Gastroesophageal sphincter (tissue), 4 donors: ENCODE results near the gene ONECUT2. TPM values are rescaled to one million over a fixed set of nuclear protein-coding genes. Genes with fewer than 3 reads are reported as not detected.

Experiments used
- ATAC-seq: fragments of 150-250 bp; one replicate; pipeline ENCODE4 v1.9.1; 2016; ENCODE audit warnings: mild to moderate bottlenecking, moderate library complexity
- H3K27ac ChIP-seq, 4 donors: fragments of 200-600 bp; sonication (generic) in 3 of 4; 1 replicate in 3 of 4; 2 replicates in 1 of 4; pipeline ENCODE4 v1.5.1; 2016 to 2019
- H3K27me3 ChIP-seq: fragments of 200-600 bp; sonication (generic); one replicate; pipeline ENCODE4 v1.5.1; 2019
- H3K36me3 ChIP-seq, 2 donors: fragments of 200-600 bp; sonication (generic); one replicate each; pipeline ENCODE4 v1.5.1; 2019; ENCODE audit warnings: control low read depth in 1 of 2
- H3K4me1 ChIP-seq, 3 donors: fragments of 200-600 bp; sonication (generic); 1 replicate in 2 of 3; 2 replicates in 1 of 3; pipeline ENCODE4 v1.5.1; 2016 to 2019; ENCODE audit warnings: control low read depth in 2 of 3
- H3K4me3 ChIP-seq, 2 donors: fragments of 200-600 bp; sonication (generic); one replicate each; pipeline ENCODE4 v1.5.1; 2019; ENCODE audit warnings: mild to moderate bottlenecking in 1 of 2, moderate library complexity in 1 of 2
- H3K9me3 ChIP-seq, 3 donors: fragments of 200-600 bp; sonication (generic); one replicate each; pipeline ENCODE4 v1.5.1; 2017 to 2019; ENCODE audit warnings: control low read depth in 2 of 3
- CTCF ChIP-seq, 4 experiments: fragments of 200-600 bp in 2 of 4; fragments of 450-650 bp in 2 of 4; sonication (generic) in 1 of 4; IDR thresholded peaks; one replicate each; pipeline ENCODE4 v1.5.1; 2017 to 2019; ENCODE audit warnings: antibody characterized with exemption in 4 of 4, mild to moderate bottlenecking in 2 of 4, moderate library complexity in 2 of 4
- EP300 ChIP-seq: sonication (generic); formaldehyde crosslinking; IDR thresholded peaks from one replicate; pipeline ENCODE4 v1.6.1; 2017; ENCODE audit warnings: antibody characterized with exemption, mild to moderate bottlenecking
- POLR2A ChIP-seq, 2 donors: fragments of 450-650 bp; IDR thresholded peaks; one replicate each; pipeline ENCODE4 v1.6.1; 2017; ENCODE audit warnings: antibody characterized with exemption in 2 of 2, mild to moderate bottlenecking in 2 of 2, moderate library complexity in 1 of 2
- POLR2AphosphoS5 ChIP-seq: sonication (generic); formaldehyde crosslinking; IDR thresholded peaks from one replicate; pipeline ENCODE4 v1.6.1; 2017; ENCODE audit warnings: antibody characterized with exemption
- WGBS, 2 donors: methylation state at CpG; one replicate each; pipeline ENCODE4 v1.1.5; 2018; ENCODE audit warnings: low coverage in 1 of 2; 5-methylcytosine and 5-hydroxymethylcytosine counted together
- total RNA-seq, 4 donors: library from RNA; depleted of rRNA; stranded (reverse); fragments of >200 nt; gene quantifications; one replicate each; pipeline ENCODE4 v1.1.0, GENCODE V29; 2016

The ONECUT2 gene
- total RNA-seq, 4 donors from 2014 or later: under 0.01 to 0.23 (median 0.06) TPM

DNA sequence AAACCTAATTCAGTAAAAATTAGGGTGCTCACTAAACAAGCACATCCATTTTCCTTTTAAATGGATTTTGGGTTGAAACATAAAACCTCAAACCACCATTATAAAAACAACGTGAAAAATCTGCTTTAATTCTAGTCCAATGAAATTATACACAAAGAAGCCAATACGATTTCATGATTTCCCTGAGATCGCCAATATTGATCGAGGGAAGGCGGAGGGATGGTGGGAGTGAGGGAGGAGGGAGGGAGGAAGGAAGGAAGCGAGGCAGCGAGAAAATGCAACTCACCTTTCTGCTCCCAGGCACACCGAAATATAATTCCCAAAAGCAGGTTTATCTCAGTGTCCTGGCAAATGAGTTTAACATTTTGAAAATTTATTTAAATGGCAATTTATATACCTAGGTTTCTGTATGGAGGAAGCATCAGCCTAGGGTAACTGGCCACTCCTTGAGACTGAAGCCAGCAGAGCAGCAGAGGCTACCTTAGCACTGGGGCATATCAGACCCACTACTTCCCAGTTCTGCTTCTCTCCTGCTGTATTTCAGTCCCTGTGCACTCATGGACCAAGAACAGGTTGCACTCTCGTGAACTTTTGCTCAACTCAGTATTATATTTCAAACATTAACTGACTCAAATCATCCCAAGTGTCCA lies 2.3 kb upstream of the ONECUT2 start:
- Histone ChIP-seq H3K27me3 (peaks cover 100% of the 10 kb centered on the region), H3K9me3 (peaks cover 0 to 11% (median 0%) of the 10 kb centered on the region in 3 donors), H3K4me3 (no peak overlapping the region), H3K27ac (no peak overlapping the region), H3K36me3 (no peaks in the 10 kb centered on the region), H3K4me1 (peaks cover 1 to 70% (median 29%) of the 10 kb centered on the region in 3 donors)
- TF ChIP-seq EP300 (no peak), POLR2A (IDR thresholded peaks at IDR 0.05) (no peak)
- WGBS, 2 donors: 1 to 4% methylated on average over 8 to 9 of the region's 9 CpGs
- ATAC-seq: no peak

GRCh38 chr18:57433482-57433881 lies 1.7 kb upstream of the ONECUT2 start:
- H3K27me3 ChIP-seq: peaks cover 100% of the 10 kb centered on the region
- no peak overlapping the region for H3K27ac ChIP-seq
- H3K4me3 ChIP-seq: no peak overlapping the region
- H3K4me1 ChIP-seq: peaks cover 2 to 70% (median 34%) of the 10 kb centered on the region in 3 donors
- TF ChIP-seq CTCF (IDR thresholded peaks at IDR 0.05) (no peak), POLR2AphosphoS5 (no peak), POLR2A (IDR thresholded peaks at IDR 0.05) (no peak), EP300 (no peak)
- no peak for ATAC-seq
- 7 to 8% methylated on average over 5 to 6 of the region's 6 CpGs for WGBS, 2 donors
- H3K9me3 ChIP-seq: peaks cover 0 to 5% (median 0%) of the 10 kb centered on the region in 3 donors
- no peaks in the 10 kb centered on the region for H3K36me3 ChIP-seq

GRCh38 chr18:57433934-57434535 lies 1.1 kb upstream of the ONECUT2 start:
- Histone ChIP-seq H3K27me3 (peaks cover 100% of the 10 kb centered on the region), H3K9me3 (no peaks in the 10 kb centered on the region), H3K36me3 (no peaks in the 10 kb centered on the region), H3K4me3 (peak overlapping the region in 1 of 2 donors; percentile 55), H3K27ac (no peak overlapping the region), H3K4me1 (peaks cover 2 to 70% (median 39%) of the 10 kb centered on the region in 3 donors)
- 2 to 6% methylated on average over 8 to 17 of the region's 25 CpGs for WGBS, 2 donors
- TF ChIP-seq EP300: no peak
- TF ChIP-seq POLR2A (IDR thresholded peaks at IDR 0.05): no peak
- no peak for TF ChIP-seq CTCF (IDR thresholded peaks at IDR 0.05)
- TF ChIP-seq POLR2AphosphoS5: no peak
- no peak for ATAC-seq

DNA sequence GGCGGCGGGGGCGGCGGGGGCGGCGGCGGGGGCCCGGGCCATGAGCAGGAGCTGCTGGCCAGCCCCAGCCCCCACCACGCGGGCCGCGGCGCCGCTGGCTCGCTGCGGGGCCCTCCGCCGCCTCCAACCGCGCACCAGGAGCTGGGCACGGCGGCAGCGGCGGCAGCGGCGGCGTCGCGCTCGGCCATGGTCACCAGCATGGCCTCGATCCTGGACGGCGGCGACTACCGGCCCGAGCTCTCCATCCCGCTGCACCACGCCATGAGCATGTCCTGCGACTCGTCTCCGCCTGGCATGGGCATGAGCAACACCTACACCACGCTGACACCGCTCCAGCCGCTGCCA lies 644 bp downstream of the ONECUT2 start:
- H3K4me3 ChIP-seq: peak overlapping the region in 1 of 2 donors; percentile 55

More for the DNA sequence above, 644 bp downstream of the ONECUT2 start:
- H3K27me3 ChIP-seq: peaks cover 100% of the 10 kb centered on the region
- peaks cover 2 to 73% (median 49%) of the 10 kb centered on the region in 3 donors for H3K4me1 ChIP-seq
- TF ChIP-seq POLR2A (IDR thresholded peaks at IDR 0.05) (no peak), EP300 (no peak), CTCF (IDR thresholded peaks at IDR 0.05) (no peak), POLR2AphosphoS5 (no peak)
- H3K9me3 ChIP-seq: no peaks in the 10 kb centered on the region
- no peaks in the 10 kb centered on the region for H3K36me3 ChIP-seq
- no CpG with 5 or more reads among the region's 44 CpGs for WGBS, 2 donors
- H3K27ac ChIP-seq: no peak overlapping the region
- ATAC-seq: no peak
